NCI-H1930 (cell line): ENCODE results near the gene MARS2.
"Not testable (repeated sequence)": the region's sequence is repeated elsewhere in the genome, so short reads cannot be mapped to it uniquely, and the experiment has no call there.

ENCODE experiments used
- DNase-seq, 2 experiments: peaks; one replicate each; lab custom pipeline; 2025; lab: John Stamatoyannopoulos, UW

The MARS2 gene

DNA sequence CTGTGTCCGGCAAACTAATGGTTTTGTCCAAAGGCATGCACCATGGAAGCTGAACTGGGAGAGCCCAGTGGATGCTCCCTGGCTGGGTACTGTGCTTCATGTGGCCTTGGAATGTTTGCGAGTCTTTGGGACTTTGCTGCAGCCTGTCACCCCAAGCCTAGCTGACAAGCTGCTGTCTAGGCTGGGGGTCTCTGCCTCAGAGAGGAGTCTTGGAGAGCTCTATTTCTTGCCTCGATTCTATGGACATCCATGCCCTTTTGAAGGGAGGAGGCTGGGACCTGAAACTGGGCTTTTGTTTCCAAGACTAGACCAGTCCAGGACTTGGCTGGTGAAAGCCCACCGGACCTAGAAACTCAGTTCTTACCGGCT is 1.7 kb downstream of the MARS2 start:
- no peak for DNase-seq

DNA sequence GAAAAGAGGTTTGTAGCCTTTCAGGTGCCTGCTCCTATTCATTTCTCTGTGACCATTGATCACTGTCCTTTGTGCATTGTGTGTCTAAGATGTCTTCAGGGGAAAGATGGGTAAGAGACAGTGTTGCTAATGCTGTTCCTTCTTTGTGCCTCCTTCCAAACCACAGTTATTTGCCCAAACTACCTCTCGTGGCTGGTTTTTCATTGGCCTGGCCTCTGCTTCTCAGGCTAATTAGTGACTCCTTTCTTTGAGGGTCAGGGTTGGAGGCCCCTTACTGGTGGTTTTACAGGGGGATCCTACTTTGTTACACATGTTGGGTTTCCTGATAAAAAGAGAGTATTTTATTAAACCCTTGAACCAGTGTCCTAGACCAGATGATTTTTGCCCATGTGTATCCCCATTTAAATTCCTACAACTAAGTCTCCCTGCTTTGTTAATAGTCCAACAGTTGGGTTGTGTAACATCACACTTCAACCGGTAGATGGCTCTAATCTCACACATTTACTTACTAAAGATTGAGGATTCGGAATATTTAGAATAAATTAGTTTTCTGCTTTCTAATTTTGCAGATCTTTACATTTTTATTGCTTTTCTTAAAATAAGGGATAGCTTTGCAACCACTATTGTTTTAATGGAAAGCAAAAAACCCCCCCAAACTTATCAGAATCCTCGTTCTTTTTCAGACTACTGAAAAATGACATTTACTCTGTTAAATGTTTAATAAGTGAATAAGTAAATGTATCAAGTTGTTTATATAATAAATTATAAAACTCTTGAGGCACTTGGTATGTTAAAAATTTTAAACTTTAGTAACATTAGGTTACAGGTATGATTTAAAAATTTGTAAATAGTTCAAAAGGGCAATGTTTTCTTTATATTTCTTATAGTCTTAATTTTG is 2.4 kb downstream of the MARS2 start:
- peak in 1 of 2 experiments; percentile 12 for DNase-seq

DNA sequence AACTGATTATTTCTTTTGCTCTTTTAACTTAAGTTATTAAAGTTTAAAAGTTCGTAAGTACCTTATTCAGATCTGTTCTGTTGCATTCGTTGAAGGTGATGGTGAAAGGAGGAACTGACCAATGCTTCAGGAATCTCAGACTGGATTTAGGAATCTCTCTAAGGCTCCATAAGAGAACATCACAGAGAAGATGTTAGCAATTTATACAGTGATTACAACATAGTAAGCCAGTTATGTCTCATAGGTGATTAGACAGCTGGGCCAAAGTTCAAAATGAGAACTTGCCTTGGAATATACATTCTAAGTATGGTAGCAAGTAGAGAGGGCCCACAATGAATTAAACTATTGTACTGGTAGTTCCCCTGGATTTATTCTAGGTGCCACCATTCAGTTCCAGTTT is 3.2 kb downstream of the MARS2 start:
- DNase-seq: no peak

DNA sequence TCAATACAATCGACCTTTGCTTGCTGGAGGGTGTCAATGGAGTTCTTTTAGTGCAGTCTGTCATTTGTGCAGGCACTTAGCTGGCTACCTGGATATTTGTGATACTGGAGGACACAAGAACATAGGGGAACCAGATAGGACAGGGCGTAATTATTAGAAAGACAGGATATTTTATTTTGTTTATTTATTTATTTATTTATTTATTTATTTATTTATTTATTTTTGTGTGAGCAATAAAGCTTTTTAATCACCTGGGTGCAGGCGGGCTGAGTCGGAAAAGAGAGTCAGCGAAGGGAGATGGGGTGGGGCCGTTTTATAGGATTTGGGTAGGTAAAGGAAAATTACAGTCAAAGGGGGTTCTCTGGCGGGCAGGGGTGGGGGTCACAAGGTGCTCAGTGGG is 4.0 kb downstream of the MARS2 start:
- not testable (repeated sequence) for DNase-seq

DNA sequence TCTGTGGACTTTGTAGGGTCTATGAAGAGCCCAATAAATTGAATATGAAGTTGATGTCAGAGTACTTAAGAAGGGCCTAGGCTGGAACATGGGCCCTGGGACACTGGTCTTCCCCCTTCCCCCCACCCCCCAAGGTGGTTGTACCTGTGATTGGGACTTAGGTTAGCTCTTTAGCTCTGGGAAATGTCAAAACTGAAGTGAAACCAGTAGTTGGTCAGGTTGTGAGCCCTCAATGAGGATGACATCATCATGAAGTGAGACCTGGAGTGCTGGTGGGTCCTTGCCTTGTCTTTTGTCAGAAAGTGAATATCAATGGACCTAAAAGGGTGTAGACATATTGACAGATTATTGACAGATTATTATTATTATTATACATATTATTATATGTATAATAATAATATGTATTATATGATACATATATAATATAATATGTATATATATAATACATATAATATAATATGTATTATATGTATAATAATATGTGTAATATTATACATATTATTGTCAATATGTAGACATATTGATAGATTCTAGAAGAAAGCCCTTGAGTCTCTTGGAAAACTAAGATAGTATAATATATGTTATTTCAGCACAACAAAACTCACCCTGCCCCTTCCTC is 5.4 kb downstream of the MARS2 start:
- no peak for DNase-seq

DNA sequence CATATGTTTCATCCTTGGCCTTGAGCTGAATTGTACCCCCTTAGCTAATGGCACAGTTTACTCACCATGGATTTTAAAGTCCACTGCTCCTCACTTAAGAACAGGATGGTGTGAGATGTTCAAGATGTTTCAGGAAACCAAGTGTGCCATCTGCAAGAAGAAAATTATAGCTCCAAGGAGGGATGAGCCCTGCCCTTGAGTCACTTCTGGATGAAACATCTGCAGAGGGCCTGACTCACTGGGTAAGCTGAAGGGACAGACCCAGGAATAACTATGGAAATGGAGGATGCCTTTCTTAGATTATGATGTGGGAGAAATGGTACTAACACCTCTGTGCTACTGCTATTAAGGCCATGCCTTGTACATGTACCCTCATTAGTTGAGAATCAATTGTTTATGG is 6.4 kb downstream of the MARS2 start:
- DNase-seq: no peak

DNA sequence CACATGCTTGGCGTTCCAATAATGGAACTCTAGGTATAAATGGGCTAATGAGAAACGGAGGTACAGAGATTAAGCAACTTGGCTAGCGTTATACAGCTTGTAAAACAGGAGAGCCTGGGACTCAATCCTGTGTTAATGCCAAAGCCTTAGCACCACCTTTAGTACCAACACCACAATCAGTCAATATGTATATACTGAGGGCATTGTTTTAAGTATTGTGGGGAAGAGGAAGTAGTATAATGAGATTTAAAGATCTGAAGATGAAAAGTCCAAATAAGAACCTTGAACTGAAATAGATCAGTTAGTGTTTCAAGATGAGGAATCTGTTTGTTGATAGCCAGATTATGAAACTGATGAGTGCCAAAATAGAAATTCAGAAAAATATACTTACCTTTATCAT is 8.1 kb downstream of the MARS2 start:
- no peak for DNase-seq

DNA sequence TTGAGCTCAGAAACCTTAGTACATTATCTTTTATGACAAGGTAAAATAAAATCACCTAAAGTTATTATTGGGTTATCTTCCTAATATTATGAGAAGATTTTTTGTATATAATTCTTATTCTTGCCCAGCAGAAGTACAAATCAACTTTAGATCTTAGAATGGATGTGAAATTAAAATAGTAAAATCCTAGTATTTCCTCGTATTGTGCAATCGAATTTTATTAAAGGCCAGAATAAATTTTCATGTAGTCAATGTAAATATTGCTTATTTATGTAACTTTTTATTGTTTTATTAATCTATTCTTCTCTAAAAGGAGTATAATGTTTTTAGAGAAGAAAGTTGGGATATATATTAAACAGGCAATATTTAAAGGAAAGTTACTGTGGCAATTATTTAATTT is 12.7 kb downstream of the MARS2 start:
- DNase-seq: no peak

DNA sequence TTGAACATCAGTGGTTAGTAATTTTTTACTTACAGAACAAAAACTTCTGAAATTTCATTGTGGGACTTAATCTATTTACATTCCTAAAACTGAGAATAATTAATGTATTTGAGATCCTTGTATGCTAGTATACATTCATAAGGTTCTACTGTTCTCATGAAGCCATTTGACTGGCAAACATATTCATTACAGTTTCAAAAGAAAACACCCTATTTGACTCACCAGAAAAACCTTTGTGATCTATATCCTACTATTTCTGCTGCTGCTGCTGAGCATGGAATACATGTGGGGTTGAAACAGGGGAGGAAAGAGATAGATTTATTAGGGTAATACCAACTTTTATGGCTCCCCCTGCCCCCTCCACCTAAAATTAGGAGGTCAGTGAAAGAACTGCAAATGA is 21.8 kb downstream of the MARS2 start:
- no peak for DNase-seq

DNA sequence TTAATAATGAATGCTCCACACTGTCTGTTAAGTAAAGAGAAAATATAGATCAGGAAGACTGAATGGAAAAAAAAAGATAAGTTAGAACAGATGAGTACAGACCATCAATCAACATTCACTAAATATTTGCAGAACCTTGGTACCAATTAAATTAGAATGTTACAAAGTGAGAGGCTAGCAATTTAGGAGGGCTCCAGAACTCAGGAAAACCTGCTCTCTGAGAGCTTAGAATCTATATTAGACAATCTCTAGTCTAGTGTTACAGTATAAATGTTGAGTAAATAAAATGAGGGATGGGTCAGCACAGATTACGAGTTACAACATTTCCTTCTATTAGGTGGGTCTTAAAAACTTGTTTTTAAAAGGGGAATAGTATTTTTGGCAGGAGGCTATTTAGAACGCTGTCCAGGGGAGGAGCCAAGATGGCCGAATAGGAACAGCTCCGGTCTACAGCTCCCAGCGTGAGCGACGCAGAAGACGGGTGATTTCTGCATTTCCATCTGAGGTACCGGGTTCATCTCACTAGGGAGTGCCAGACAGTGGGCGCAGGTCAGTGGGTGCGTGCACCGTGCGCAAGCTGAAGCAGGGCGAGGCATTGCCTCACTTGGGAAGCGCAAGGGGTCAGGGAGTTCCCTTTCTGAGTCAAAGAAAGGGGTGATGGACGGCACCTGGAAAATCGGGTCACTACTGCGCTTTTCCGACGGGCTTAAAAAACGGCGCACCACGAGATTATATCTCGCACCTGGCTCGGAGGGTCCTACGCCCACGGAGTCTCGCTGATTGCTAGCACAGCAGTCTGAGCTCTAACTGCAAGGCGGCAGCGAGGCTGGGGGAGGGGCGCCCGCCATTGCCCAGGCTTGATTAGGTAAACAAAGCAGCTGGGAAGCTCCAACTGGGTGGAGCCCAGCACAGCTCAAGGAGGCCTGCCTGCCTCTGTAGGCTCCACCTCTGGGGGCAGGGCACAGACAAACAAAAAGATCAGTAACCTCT is 23.7 kb downstream of the MARS2 start:
- DNase-seq: not testable (repeated sequence)

DNA sequence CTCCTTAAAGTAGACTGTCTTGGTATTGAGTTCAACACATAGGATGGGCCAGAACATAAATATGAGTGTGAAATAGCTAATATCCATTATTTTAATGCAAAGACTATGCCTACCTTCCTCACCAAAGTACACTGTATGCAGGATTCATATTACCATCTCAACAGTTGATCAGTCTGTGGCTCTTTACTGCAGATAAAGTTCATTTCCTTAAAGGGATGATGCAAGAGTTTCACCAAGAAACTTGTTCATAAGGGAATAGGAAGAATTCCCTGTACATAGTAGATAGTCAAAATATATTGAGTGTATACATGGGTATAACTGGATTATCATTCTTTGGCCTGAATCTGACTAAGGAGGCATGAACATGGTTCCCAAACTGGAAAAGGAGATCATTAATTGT is 35.0 kb downstream of the MARS2 start:
- no peak for DNase-seq
